PC-9 (cell line): ENCODE results near the gene TTLL7. TPM values are rescaled to one million over a fixed set of nuclear protein-coding genes. Genes with fewer than 3 reads are reported as not detected.

Experiments
- BruUV-seq: library from RNA; stranded (reverse); fragments of 400-500 nt; replicated peaks from 2 replicates; lab custom pipeline; 2021; lab: Mats Ljungman, UMichigan
- CTCF ChIA-PET: fragments of 300-600 bp; sonication (Branson Sonifier 250); formaldehyde crosslinking; loops from one replicate; lab custom pipeline; 2022; ENCODE audit warnings: antibody characterized with exemption; lab: Charles Lee
- POLR2A ChIA-PET: fragments of 300-600 bp; sonication (Branson Sonifier 250); formaldehyde crosslinking; loops from one replicate; lab custom pipeline; 2022; ENCODE audit warnings: antibody characterized with exemption; ENCODE audit not compliant: unreplicated experiment; lab: Charles Lee
- DNase-seq, 2 experiments: peaks; one replicate each; pipeline versions ENCODE4 v3.0.0 to v3.0.0-alpha.2; 2015 to 2022; ENCODE audit warnings: mixed read lengths in 1 of 2
- H2AFZ ChIP-seq: fragments of 200-600 bp; sonication (generic); 2 replicates; pipeline ENCODE4 v1.8.1; 2017; ENCODE audit warnings: antibody characterized with exemption
- H3F3A ChIP-seq: fragments of 200-600 bp; sonication (generic); 2 replicates; pipeline ENCODE4 v1.8.1; 2017; ENCODE audit warnings: antibody characterized with exemption, mild to moderate bottlenecking, low read depth; ENCODE audit not compliant: insufficient read depth
- H3K27ac ChIP-seq: fragments of 200-600 bp; sonication (generic); 2 replicates; pipeline ENCODE4 v1.6.1; 2016; ENCODE audit warnings: mixed run types
- H3K27me3 ChIP-seq: fragments of 200-600 bp; sonication (generic); 2 replicates; pipeline ENCODE4 v1.6.1; 2016; ENCODE audit warnings: low read depth, mixed run types; ENCODE audit not compliant: insufficient read depth
- H3K36me3 ChIP-seq: fragments of 200-600 bp; sonication (generic); 2 replicates; pipeline ENCODE4 v1.6.1; 2016; ENCODE audit warnings: low read depth, mixed run types
- H3K4me1 ChIP-seq: fragments of 200-600 bp; sonication (generic); replicated peaks from 2 replicates; pipeline ENCODE4 v1.6.1; 2016; ENCODE audit warnings: mixed run types; ENCODE audit not compliant: insufficient read depth
- H3K4me2 ChIP-seq: fragments of 200-600 bp; sonication (generic); 2 replicates; pipeline ENCODE4 v1.6.1; 2017; ENCODE audit warnings: mixed run types
- H3K4me3 ChIP-seq: fragments of 200-600 bp; sonication (generic); 2 replicates; pipeline ENCODE4 v1.6.1; 2016; ENCODE audit warnings: mixed run types
- H3K79me2 ChIP-seq: fragments of 200-600 bp; sonication (generic); 2 replicates; pipeline ENCODE4 v1.6.1; 2017; ENCODE audit warnings: low read depth, mixed run types
- H3K9me2 ChIP-seq: fragments of 200-600 bp; sonication (generic); 2 replicates; pipeline ENCODE4 v1.8.1; 2017; ENCODE audit warnings: mild to moderate bottlenecking; ENCODE audit not compliant: insufficient read depth
- H3K9me3 ChIP-seq: fragments of 200-600 bp; sonication (generic); 2 replicates; pipeline ENCODE4 v1.8.1; 2016; ENCODE audit warnings: low read depth; ENCODE audit not compliant: insufficient read depth
- H4K20me1 ChIP-seq: fragments of 200-600 bp; sonication (generic); 2 replicates; pipeline ENCODE4 v1.8.1; 2017; ENCODE audit not compliant: insufficient read depth
- EZH2 ChIP-seq: fragments of 200-600 bp; sonication (generic); IDR thresholded peaks from 2 replicates; pipeline ENCODE4 v1.8.0; 2017; ENCODE audit warnings: antibody characterized with exemption, low read depth
- intact Hi-C: fragments of 100-400 bp; cut with micrococcal nuclease; formaldehyde crosslinking; loops from one replicate; pipeline ENCODE4 v1.10.0; 2022; ENCODE audit not compliant: unreplicated experiment
- total RNA-seq: library from RNA; stranded (reverse); gene quantifications from 2 replicates; pipeline ENCODE4 v1.2.3, GENCODE V29; 2021
- TF ChIP-seq, protein P1 (sequence below): fragments of 200-600 bp; sonication (generic); conservative IDR thresholded peaks from 2 replicates; pipeline ENCODE4 v1.6.1; 2017; ENCODE audit warnings: mixed run types, antibody characterized with exemption, mild to moderate bottlenecking, moderate library complexity

TTLL7 gene
- total RNA-seq, 1 experiment from 2014 or later, result 4.1 TPM

DNA sequence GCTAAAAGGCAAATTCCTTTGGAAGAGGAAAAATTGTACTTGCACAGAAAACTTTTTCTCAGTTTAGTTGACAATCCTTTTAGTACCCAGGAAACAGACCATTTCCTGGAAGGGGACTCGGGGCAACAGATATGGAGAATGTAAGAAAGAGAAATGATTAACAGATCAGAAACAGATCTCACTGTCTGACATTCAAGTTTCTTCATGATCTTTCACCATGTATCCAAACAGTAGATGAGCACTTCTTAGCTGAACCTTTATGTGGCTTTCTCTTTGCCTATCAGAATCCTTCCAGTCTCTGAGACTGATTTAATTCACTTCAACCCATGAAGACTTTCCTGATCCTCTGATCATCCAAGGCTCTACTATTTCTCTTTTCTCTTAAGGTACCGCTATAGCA lies 2.7 kb downstream of the TTLL7 start:
- Histone ChIP-seq H3K36me3 (no peaks in the 10 kb centered on the region), H3K9me3 (no peaks in the 10 kb centered on the region), H2AFZ (no peak overlapping the region), H3K4me3 (no peak overlapping the region), H3K4me2 (no peak overlapping the region), H3K9me2 (no peaks in the 10 kb centered on the region), H3F3A (no peaks in the 10 kb centered on the region), H3K27me3 (no peaks in the 10 kb centered on the region), H3K79me2 (no peaks in the 10 kb centered on the region), H3K27ac (no peak overlapping the region), H4K20me1 (no peaks in the 10 kb centered on the region), H3K4me1 (peaks cover 5% of the 10 kb centered on the region)
- CTCF ChIA-PET, result no interaction called here
- intact Hi-C loops, result loop anchor here (10.0 kb wide), 1 partner anchor 129 kb away; no protein-coding TSS in a partner anchor
- no peak for DNase-seq
- no peak for TF ChIP-seq EZH2
- TF ChIP-seq, protein P1, sequence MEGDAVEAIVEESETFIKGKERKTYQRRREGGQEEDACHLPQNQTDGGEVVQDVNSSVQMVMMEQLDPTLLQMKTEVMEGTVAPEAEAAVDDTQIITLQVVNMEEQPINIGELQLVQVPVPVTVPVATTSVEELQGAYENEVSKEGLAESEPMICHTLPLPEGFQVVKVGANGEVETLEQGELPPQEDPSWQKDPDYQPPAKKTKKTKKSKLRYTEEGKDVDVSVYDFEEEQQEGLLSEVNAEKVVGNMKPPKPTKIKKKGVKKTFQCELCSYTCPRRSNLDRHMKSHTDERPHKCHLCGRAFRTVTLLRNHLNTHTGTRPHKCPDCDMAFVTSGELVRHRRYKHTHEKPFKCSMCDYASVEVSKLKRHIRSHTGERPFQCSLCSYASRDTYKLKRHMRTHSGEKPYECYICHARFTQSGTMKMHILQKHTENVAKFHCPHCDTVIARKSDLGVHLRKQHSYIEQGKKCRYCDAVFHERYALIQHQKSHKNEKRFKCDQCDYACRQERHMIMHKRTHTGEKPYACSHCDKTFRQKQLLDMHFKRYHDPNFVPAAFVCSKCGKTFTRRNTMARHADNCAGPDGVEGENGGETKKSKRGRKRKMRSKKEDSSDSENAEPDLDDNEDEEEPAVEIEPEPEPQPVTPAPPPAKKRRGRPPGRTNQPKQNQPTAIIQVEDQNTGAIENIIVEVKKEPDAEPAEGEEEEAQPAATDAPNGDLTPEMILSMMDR, result no peak
- POLR2A ChIA-PET, result no interaction called here
- BruUV-seq, result no TSS peak

DNA sequence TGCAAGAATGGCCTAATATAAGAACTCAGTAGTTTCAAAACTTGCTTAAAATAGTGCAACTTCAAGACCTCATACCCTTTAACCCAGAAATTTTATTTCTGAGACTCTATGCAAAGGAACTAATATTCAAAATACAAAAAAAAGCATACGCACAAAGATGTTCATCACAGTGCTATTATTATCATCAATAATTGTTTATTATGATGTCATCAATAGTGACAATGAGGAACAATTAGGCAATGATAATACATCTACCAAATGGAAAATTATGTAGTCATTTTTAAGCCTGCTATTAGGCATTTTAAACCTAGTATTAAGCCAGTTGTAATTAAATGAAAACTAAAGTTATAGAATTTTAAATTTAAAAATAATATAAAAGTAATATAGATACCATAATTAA lies 3.3 kb downstream of the TTLL7 start:
- Histone ChIP-seq H3K27me3 (no peaks in the 10 kb centered on the region), H3K4me3 (no peak overlapping the region), H3K9me2 (no peaks in the 10 kb centered on the region), H3K4me2 (no peak overlapping the region), H2AFZ (no peak overlapping the region), H3K27ac (no peak overlapping the region), H3K4me1 (peaks cover 5% of the 10 kb centered on the region), H3K36me3 (no peaks in the 10 kb centered on the region), H4K20me1 (no peaks in the 10 kb centered on the region), H3F3A (no peaks in the 10 kb centered on the region), H3K79me2 (no peaks in the 10 kb centered on the region), H3K9me3 (no peaks in the 10 kb centered on the region)
- intact Hi-C loops, result loop anchor here (10.0 kb wide), 1 partner anchor 129 kb away; no protein-coding TSS in a partner anchor
- DNase-seq, result no peak
- CTCF ChIA-PET, result no interaction called here
- no TSS peak for BruUV-seq
- no peak for TF ChIP-seq EZH2
- TF ChIP-seq, protein P1, result no peak
- POLR2A ChIA-PET, result no interaction called here

DNA sequence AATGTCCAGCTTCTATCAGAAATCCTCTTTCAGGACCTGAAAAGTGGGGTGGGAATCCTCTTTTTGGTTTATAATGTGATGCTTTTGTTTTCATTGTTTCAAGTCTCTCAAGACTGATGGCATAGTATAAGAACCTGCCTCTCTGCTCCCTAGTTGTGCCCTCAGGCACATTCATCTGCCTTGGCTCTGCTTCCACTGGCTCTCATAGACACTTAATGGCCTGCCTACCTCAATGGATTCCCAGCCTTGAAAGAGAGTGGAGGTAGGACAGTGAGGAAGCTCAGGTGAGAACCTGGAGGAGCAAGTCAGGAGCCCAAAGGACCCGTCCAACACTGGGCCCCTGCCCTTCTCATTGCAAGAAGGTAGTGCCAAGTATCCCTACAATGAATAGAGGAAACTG lies 4.8 kb downstream of the TTLL7 start:
- Histone ChIP-seq H3F3A (no peaks in the 10 kb centered on the region), H3K36me3 (no peaks in the 10 kb centered on the region), H3K79me2 (no peaks in the 10 kb centered on the region), H3K4me1 (no peaks in the 10 kb centered on the region), H3K4me3 (no peak overlapping the region), H2AFZ (no peak overlapping the region), H3K27me3 (no peaks in the 10 kb centered on the region), H3K27ac (no peak overlapping the region), H3K9me2 (no peaks in the 10 kb centered on the region), H3K4me2 (no peak overlapping the region), H3K9me3 (no peaks in the 10 kb centered on the region), H4K20me1 (no peaks in the 10 kb centered on the region)
- DNase-seq, result no peak
- no TSS peak for BruUV-seq
- ChIA-PET POLR2A (no interaction called here), CTCF (no interaction called here)
- intact Hi-C loops, result loop anchor here (10.0 kb wide), 1 partner anchor 131 kb away; no protein-coding TSS in a partner anchor
- TF ChIP-seq, protein P1, result no peak
- TF ChIP-seq EZH2, result no peak
